ENCODE measurements around the gene YEATS2.

- TF ChIP-seq EZH2phosphoT487 (IDR thresholded peaks at IDR 0.05; ENCODE audit: borderline replicate concordance) (no peak), CTCF (conservative IDR thresholded peaks at IDR 0.05; ENCODE audit: low read length) (no peak)
These were observed 47.0 kb upstream of the YEATS2 start for GRCh38 chr3:183650554-183650953.

Measured in Loucy (cell line).